GM19324 (cell line): ENCODE data around the gene MGAT5.

ENCODE experiments used
- ATAC-seq: cut with Tn5 transposase; IDR thresholded peaks from one replicate; pipeline ENCODE4 v1.9.1; 2021; ENCODE audit warnings: mild to moderate bottlenecking, moderate library complexity; ENCODE audit not compliant: unreplicated experiment, low FRiP score

Gene MGAT5

GRCh38 chr2:134385195-134385594 is 131.3 kb downstream of the MGAT5 start:
- no peak for ATAC-seq

- ATAC-seq: no peak
Observed at GRCh38 chr2:134386310-134386709, 132.4 kb downstream of the MGAT5 start.

GRCh38 chr2:134389381-134389780 is 135.5 kb downstream of the MGAT5 start:
- ATAC-seq: no peak

GRCh38 chr2:134391751-134392160 is 137.9 kb downstream of the MGAT5 start:
- ATAC-seq: peak; percentile 83

- no peak for ATAC-seq
Observed at GRCh38 chr2:134392442-134393074, 138.7 kb downstream of the MGAT5 start.

GRCh38 chr2:134393075-134393461 is 139.2 kb downstream of the MGAT5 start:
- ATAC-seq: no peak

GRCh38 chr2:134395779-134396178 is 141.9 kb downstream of the MGAT5 start:
- no peak for ATAC-seq

- ATAC-seq: no peak
Observed at GRCh38 chr2:134396493-134396892, 142.6 kb downstream of the MGAT5 start.

- no peak for ATAC-seq
Observed at GRCh38 chr2:134397146-134397896, 143.4 kb downstream of the MGAT5 start.

- ATAC-seq: no peak
Observed at GRCh38 chr2:134398300-134398699, 144.4 kb downstream of the MGAT5 start.

GRCh38 chr2:134399096-134399495 is 145.2 kb downstream of the MGAT5 start:
- ATAC-seq: no peak

GRCh38 chr2:134401081-134401497 is 147.2 kb downstream of the MGAT5 start:
- no peak for ATAC-seq

- ATAC-seq: no peak
Observed at GRCh38 chr2:134401789-134402188, 147.9 kb downstream of the MGAT5 start.

GRCh38 chr2:134402410-134402809 is 148.5 kb downstream of the MGAT5 start:
- no peak for ATAC-seq

GRCh38 chr2:134405611-134406081 is 151.8 kb downstream of the MGAT5 start:
- no peak for ATAC-seq

- ATAC-seq: no peak
Observed at GRCh38 chr2:134406311-134406710, 152.4 kb downstream of the MGAT5 start.

GRCh38 chr2:134406736-134407135 is 152.9 kb downstream of the MGAT5 start:
- no peak for ATAC-seq

GRCh38 chr2:134407154-134407890 is 153.4 kb downstream of the MGAT5 start:
- ATAC-seq: no peak

- no peak for ATAC-seq
Observed at GRCh38 chr2:134408386-134408785, 154.5 kb downstream of the MGAT5 start.

- no peak for ATAC-seq
Observed at GRCh38 chr2:134408791-134409190, 154.9 kb downstream of the MGAT5 start.

- no peak for ATAC-seq
Observed at GRCh38 chr2:134410006-134410405, 156.1 kb downstream of the MGAT5 start.
